Mucosa of descending colon (tissue), 3 donors: ENCODE results near the gene ZIM2. TPM values are rescaled to one million over a fixed set of nuclear protein-coding genes. Genes with fewer than 3 reads are reported as not detected.

Experiments used
- ATAC-seq: fragments of 200-7000 bp; cut with Tn5 transposase; one replicate; pipeline ENCODE4 v1.9.1; 2020; ENCODE audit warnings: mild to moderate bottlenecking, moderate library complexity
- DNase-seq, 3 donors: peaks; one replicate each; pipeline ENCODE4 v3.0.0-alpha.2; 2020
- H3K36me3 ChIP-seq: fragments of 200-600 bp; one replicate; pipeline ENCODE4 v1.8.0; 2021; ENCODE audit warnings: low read depth, mild to moderate bottlenecking
- H3K4me1 ChIP-seq: fragments of 200-600 bp; one replicate; pipeline ENCODE4 v1.8.0; 2021; ENCODE audit warnings: low read depth, mild to moderate bottlenecking
- H3K4me3 ChIP-seq: fragments of 200-600 bp; one replicate; pipeline ENCODE4 v1.8.0; 2021; ENCODE audit warnings: mild to moderate bottlenecking
- H3K9me3 ChIP-seq: fragments of 200-600 bp; one replicate; pipeline ENCODE4 v1.8.0; 2021; ENCODE audit warnings: mild to moderate bottlenecking
- CTCF ChIP-seq: fragments of 200-600 bp; IDR thresholded peaks from one replicate; pipeline ENCODE4 v1.8.0; 2022; ENCODE audit warnings: antibody characterized with exemption, mild to moderate bottlenecking
- intact Hi-C, 2 donors: fragments of 100-400 bp; cut with DNase I in 1 of 2; cut with micrococcal nuclease in 1 of 2; formaldehyde crosslinking; loops; one replicate each; pipeline versions ENCODE4 v1.11.0 to v1.11.1; 2022; cut with DNase I, micrococcal nuclease
- total RNA-seq, 3 donors: library from RNA; stranded (reverse); fragmentation: NEBNext Ultra II Directional in 2 of 3; extraction: Animal tissue kit (Norgen Biotek cat#: 25700) in 2 of 3; gene quantifications; one replicate each; pipeline versions ENCODE4 v1.2.1 to v1.2.4, GENCODE V29; 2021 to 2023
- donor health status: DM: no; HTN: no; CAD: no; lungs with moderate emphysema.
- donor health status: DM: no; HTN: no; CAD: no.
- donor health status: DM: no; HTN: yes; CAD: no.

ZIM2 gene
- total RNA-seq, 3 donors from 2014 or later: 0.29 to 0.66 TPM; not detected in 1

DNA sequence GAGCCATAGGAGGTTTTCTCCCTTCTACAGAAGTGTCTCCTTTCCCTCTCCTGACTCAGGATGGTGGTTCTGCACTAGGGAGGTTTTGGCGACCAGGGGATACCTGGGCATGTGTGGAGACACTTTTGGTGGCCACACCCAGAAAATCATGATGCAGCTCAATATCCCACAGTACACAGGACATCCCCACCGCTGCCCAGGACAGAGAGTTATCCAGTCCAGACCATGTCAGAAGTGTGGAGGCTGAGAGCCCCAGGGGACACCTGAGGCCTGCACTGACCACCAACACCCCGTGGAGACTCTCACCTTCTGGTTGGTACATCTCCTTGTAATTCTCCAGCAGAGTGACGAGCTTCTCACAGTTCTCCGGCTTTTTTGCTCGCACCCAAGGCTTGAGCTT is 16.6 kb downstream of the ZIM2 start:
- Histone ChIP-seq H3K9me3 (peaks cover 71% of the 10 kb centered on the region), H3K4me1 (no peaks in the 10 kb centered on the region), H3K36me3 (no peaks in the 10 kb centered on the region), H3K4me3 (no peak overlapping the region)
- DNase-seq (no peak), ATAC-seq (no peak)
- TF ChIP-seq CTCF: no peak
- intact Hi-C loops: no loop called here

DNA sequence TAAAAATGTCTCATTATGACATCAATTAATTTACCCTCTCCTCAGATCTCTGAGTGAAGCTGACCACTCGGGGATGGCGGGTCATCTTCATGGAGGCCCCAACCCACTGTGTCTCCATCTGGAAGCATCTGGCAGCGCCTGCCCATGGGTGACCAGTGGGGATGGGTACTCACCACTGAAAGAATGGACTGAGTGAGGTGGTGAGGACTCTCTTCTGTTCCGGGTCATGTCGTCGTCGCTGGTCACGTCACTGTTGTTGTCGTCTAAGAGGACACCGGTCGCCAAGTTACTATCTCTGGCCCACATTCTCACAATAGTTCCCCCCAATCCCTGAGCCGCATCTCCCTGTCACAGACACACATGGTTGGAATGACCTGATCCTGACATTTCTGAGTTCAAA is 17.1 kb downstream of the ZIM2 start:
- Histone ChIP-seq H3K36me3 (no peaks in the 10 kb centered on the region), H3K9me3 (peaks cover 71% of the 10 kb centered on the region), H3K4me3 (no peak overlapping the region), H3K4me1 (no peaks in the 10 kb centered on the region)
- DNase-seq (no peak), ATAC-seq (no peak)
- intact Hi-C loops: no loop called here
- TF ChIP-seq CTCF: no peak

- intact Hi-C loops: no loop called here
- H3K36me3 ChIP-seq: no peaks in the 10 kb centered on the region
- ATAC-seq (no peak), DNase-seq (no peak)
- H3K4me3 ChIP-seq: no peak overlapping the region
- TF ChIP-seq CTCF: no peak
- no peaks in the 10 kb centered on the region for H3K4me1 ChIP-seq
- H3K9me3 ChIP-seq: peaks cover 69% of the 10 kb centered on the region
Observed at GRCh38 chr19:56822755-56823154, 17.8 kb downstream of the ZIM2 start.

GRCh38 chr19:56821675-56822074 is 18.9 kb downstream of the ZIM2 start:
- TF ChIP-seq CTCF: no peak
- ATAC-seq (no peak), DNase-seq (no peak)
- H3K9me3 ChIP-seq: peaks cover 77% of the 10 kb centered on the region
- H3K4me1 ChIP-seq: no peaks in the 10 kb centered on the region
- intact Hi-C loops: no loop called here
- no peak overlapping the region for H3K4me3 ChIP-seq
- no peaks in the 10 kb centered on the region for H3K36me3 ChIP-seq

GRCh38 chr19:56821209-56821608 is 19.3 kb downstream of the ZIM2 start:
- TF ChIP-seq CTCF: no peak
- no peaks in the 10 kb centered on the region for H3K36me3 ChIP-seq
- intact Hi-C loops: no loop called here
- DNase-seq (no peak), ATAC-seq (no peak)
- H3K9me3 ChIP-seq: peaks cover 78% of the 10 kb centered on the region
- H3K4me3 ChIP-seq: no peak overlapping the region
- no peaks in the 10 kb centered on the region for H3K4me1 ChIP-seq

GRCh38 chr19:56819166-56819565 is 21.4 kb downstream of the ZIM2 start:
- peaks cover 73% of the 10 kb centered on the region for H3K9me3 ChIP-seq
- no peak overlapping the region for H3K4me3 ChIP-seq
- no peaks in the 10 kb centered on the region for H3K36me3 ChIP-seq
- DNase-seq (no peak), ATAC-seq (no peak)
- no peaks in the 10 kb centered on the region for H3K4me1 ChIP-seq
- no peak for TF ChIP-seq CTCF
- intact Hi-C loops: no loop called here
